HFFc6 (cell line): ENCODE data around the gene TMEM52B. TPM values are rescaled to one million over a fixed set of nuclear protein-coding genes. Genes with fewer than 3 reads are reported as not detected.

ENCODE experiments used
- DNase-seq: peaks from one replicate; pipeline ENCODE4 v3.0.0-alpha.2; 2018
- H3K27ac Mint-ChIP-seq: 2 replicates; pipeline ENCODE4 v1.8.0; 2020; ENCODE audit warnings: mild to moderate bottlenecking, mixed read lengths
- H3K27me3 Mint-ChIP-seq: 2 replicates; pipeline ENCODE4 v1.8.0; 2021; ENCODE audit warnings: mild to moderate bottlenecking, moderate library complexity, mixed read lengths; ENCODE audit not compliant: insufficient read depth
- H3K36me3 Mint-ChIP-seq: 2 replicates; pipeline ENCODE4 v1.8.0; 2021; ENCODE audit warnings: low read depth, mixed read lengths
- H3K4me1 Mint-ChIP-seq: 2 replicates; pipeline ENCODE4 v1.8.0; 2020; ENCODE audit warnings: low read depth, mixed read lengths
- H3K4me3 Mint-ChIP-seq: 2 replicates; pipeline ENCODE4 v1.8.0; 2020; ENCODE audit warnings: mild to moderate bottlenecking, moderate library complexity, mixed read lengths
- H3K9me3 Mint-ChIP-seq: 2 replicates; pipeline ENCODE4 v1.8.0; 2020; ENCODE audit warnings: mild to moderate bottlenecking, mixed read lengths
- total RNA-seq, 6 experiments: library from RNA; stranded (reverse); fragmentation: NEBNext Ultra II Directional; extraction: Animal tissue kit (Norgen Biotek cat#: 25700); gene quantifications; 2 replicates in 1 of 6; 3 replicates in 5 of 6; pipeline ENCODE4 v1.2.3, GENCODE V29; 2021
- TF ChIP-seq, protein P1 (sequence below): fragments of 200-600 bp; sonication (generic); IDR thresholded peaks from 2 replicates; pipeline ENCODE4 v1.5.0; 2021; ENCODE audit warnings: antibody characterized with exemption, mild to moderate bottlenecking

Gene TMEM52B
- total RNA-seq, 6 experiments from 2014 or later, result 0.74 to 2.3 (median 1.1) TPM

DNA sequence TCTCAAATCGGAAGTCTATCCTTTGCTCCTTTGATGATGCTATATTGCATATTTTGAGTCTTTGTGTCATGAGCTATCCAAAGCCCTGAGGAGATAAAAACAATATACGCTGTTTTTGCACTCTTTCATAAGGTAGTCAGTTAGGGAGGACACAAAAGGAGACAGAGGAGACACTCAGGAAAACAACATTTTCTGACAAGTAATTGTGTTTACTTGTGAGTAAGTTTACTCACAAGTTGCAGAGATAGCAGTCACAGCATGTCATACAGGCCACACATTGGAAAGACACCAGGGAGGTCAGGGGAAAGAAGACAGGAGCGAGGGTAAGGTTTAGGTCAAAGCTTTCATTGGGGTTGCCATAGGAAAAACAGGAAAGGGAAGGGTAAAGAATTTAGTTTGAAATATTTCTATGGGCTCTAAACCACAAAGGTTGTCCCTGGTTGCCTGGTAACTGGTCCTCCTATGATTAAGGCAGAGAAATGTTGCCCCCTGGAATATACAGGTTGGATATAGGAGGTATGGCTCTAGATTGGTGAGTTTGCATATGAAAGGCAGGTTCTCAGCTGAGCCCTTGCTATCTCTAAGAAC, 26.5 kb downstream of the TMEM52B start:
- Mint-ChIP-seq H3K27ac (peak overlapping the region; percentile 95), H3K9me3 (no peaks in the 10 kb centered on the region), H3K27me3 (no peaks in the 10 kb centered on the region), H3K4me3 (peak overlapping the region; percentile 53), H3K4me1 (peaks cover 24% of the 10 kb centered on the region), H3K36me3 (no peaks in the 10 kb centered on the region)
- peak; percentile 67 for DNase-seq
- TF ChIP-seq, protein P1, sequence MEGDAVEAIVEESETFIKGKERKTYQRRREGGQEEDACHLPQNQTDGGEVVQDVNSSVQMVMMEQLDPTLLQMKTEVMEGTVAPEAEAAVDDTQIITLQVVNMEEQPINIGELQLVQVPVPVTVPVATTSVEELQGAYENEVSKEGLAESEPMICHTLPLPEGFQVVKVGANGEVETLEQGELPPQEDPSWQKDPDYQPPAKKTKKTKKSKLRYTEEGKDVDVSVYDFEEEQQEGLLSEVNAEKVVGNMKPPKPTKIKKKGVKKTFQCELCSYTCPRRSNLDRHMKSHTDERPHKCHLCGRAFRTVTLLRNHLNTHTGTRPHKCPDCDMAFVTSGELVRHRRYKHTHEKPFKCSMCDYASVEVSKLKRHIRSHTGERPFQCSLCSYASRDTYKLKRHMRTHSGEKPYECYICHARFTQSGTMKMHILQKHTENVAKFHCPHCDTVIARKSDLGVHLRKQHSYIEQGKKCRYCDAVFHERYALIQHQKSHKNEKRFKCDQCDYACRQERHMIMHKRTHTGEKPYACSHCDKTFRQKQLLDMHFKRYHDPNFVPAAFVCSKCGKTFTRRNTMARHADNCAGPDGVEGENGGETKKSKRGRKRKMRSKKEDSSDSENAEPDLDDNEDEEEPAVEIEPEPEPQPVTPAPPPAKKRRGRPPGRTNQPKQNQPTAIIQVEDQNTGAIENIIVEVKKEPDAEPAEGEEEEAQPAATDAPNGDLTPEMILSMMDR, result no peak

DNA sequence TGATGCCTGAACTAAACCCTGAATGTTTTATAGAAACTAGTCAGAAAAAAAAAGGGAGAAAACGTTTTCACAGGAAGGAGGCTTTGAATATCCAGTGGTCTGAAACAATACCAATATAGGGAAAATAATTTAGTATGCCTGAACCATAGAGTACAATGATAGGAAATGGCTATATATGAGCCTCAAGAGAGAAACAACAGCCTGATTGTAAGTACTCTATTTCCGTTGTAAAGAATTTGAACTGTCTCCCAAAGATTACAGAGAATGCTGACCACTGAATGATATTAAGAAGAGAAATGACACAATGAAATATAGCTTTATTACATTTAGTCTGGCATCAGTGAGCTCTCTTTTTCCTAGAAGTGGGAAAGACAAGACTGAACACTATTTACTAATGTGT, 28.3 kb downstream of the TMEM52B start:
- TF ChIP-seq, protein P1, result no peak
- H3K27me3 Mint-ChIP-seq, result peaks cover 3% of the 10 kb centered on the region; the same call in 1 of the 2 replicates
- no peaks in the 10 kb centered on the region for H3K36me3 Mint-ChIP-seq
- peak overlapping the region; percentile 36 for H3K27ac Mint-ChIP-seq
- H3K4me1 Mint-ChIP-seq, result peaks cover 25% of the 10 kb centered on the region
- no peak for DNase-seq
- no peak overlapping the region for H3K4me3 Mint-ChIP-seq
- no peaks in the 10 kb centered on the region; the same call in 1 of the 2 replicates for H3K9me3 Mint-ChIP-seq

DNA sequence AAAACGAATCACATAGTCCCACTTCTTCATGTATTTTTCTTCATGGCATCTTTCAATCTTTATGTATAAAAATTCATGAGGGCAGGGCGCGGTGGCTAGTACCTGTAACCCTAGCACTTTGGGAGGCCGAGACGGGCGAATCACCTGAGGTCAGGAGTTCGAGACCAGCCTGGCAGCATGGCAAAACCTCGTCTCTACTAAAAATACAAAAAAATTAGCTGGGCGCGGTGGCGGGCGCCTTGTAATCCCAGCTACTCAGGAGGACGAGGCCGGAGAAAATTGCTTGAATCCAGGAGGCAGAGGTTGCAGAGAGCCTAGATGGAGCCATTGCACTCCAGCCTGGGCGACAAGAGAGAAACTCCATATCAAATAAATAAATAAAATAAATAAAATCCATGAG, 31.4 kb downstream of the TMEM52B start:
- H3K4me1 Mint-ChIP-seq, result peaks cover 34% of the 10 kb centered on the region
- TF ChIP-seq, protein P1, result no peak
- no peaks in the 10 kb centered on the region; the same call in 1 of the 2 replicates for H3K9me3 Mint-ChIP-seq
- peaks cover 8% of the 10 kb centered on the region for H3K27me3 Mint-ChIP-seq
- no peak overlapping the region for H3K27ac Mint-ChIP-seq
- no peak overlapping the region for H3K4me3 Mint-ChIP-seq
- DNase-seq, result no peak
- peaks cover 17% of the 10 kb centered on the region for H3K36me3 Mint-ChIP-seq

DNA sequence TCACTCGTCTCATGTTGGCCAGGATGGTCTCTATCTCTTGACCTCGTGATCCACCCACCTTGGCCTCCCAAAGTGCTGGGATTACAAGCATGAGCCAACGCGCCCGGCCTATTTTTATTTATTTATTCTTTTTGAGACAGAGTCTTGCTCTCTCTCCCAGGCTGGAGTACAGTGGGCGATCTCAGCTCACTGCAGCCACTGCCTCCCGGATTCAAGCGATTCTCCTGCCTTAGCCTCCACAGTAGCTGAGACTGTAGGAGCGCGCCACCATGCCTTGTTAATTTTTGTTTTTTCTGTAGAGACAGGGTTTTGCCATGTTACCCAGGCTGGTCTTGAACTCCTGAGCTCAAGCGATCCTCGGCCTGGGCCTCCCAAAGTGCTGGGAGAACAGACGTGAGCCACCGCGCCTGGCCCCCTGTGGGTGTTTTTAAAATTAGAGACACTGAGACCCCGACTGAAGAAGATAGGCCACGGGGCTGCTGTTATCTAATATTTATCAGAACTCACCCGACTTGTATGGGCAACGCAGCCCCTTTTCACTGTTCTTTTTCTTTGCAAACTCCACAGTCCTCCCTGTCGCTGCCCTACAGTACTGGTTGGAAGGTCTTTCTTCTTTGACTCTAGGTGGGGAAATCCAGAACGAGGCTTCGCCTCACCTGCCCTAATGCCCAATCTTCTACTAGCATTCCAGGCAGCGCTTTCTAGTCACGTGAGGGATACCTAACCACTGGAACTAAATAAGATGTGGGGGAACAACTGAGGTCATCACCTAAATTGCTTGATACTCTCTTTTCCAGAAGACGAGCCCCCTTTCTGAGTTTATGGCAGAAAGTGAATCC, 32.5 kb downstream of the TMEM52B start:
- Mint-ChIP-seq H3K36me3 (peaks cover 17% of the 10 kb centered on the region), H3K4me3 (no peak overlapping the region; the same call in 1 of the 2 replicates), H3K9me3 (no peaks in the 10 kb centered on the region; the same call in 1 of the 2 replicates), H3K4me1 (peaks cover 30% of the 10 kb centered on the region), H3K27me3 (peaks cover 8% of the 10 kb centered on the region), H3K27ac (peak overlapping the region; percentile 99)
- no peak for DNase-seq
- TF ChIP-seq, protein P1, result no peak

DNA sequence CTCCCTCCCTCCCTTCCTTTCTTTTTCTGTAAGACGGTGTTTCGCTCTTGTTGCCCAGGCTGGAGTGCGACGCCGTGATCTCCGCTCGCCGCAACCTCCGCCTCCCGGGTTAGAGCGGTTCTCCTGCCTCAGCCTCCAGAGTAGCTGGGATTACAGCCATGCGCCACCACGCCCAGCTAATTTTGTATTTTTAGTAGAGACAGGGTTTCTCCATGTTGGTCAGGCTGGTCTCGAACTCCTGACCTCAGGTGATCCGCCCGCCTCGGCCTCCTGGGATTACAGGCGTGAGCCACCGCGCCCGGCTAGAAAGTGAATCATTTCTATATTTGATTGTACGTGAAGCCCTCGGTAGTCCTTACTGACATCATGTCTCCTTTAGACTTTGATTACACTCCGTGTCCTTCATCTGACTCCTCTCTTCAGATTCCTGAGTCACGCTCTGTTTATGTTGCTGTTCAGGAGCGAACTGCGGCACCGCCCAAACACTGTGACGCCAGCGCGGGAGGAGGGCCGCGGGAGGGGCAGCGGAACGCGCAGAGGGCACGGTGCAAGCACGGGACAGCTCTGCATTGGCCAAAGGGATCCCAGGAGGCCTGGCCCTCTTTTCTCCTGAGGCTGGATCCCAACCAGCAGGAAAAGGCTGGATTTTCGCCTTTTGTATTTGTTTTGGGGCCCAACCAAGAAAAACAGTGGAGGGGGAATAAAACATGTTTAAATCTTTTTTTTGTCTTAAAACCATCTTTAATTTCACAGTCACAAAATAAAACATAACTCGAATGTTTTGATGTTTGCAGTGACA, 33.3 kb downstream of the TMEM52B start:
- Mint-ChIP-seq H3K9me3 (no peaks in the 10 kb centered on the region; the same call in 1 of the 2 replicates), H3K36me3 (peaks cover 17% of the 10 kb centered on the region), H3K27me3 (peaks cover 8% of the 10 kb centered on the region), H3K4me1 (peaks cover 29% of the 10 kb centered on the region), H3K4me3 (peak overlapping the region; percentile 99), H3K27ac (peak overlapping the region; percentile 99)
- TF ChIP-seq, protein P1, result no peak
- DNase-seq, result peak; percentile 99
